Measurements from ENCODE around the gene MLNR. TPM values are rescaled to one million over a fixed set of nuclear protein-coding genes. Genes with fewer than 3 reads are reported as not detected.

Gene MLNR
- total and polyA plus RNA-seq, 9 of the 15 experiments (the other 6 are each of a cell fraction or from before 2014, with no cell fraction given) = not detected

DNA sequence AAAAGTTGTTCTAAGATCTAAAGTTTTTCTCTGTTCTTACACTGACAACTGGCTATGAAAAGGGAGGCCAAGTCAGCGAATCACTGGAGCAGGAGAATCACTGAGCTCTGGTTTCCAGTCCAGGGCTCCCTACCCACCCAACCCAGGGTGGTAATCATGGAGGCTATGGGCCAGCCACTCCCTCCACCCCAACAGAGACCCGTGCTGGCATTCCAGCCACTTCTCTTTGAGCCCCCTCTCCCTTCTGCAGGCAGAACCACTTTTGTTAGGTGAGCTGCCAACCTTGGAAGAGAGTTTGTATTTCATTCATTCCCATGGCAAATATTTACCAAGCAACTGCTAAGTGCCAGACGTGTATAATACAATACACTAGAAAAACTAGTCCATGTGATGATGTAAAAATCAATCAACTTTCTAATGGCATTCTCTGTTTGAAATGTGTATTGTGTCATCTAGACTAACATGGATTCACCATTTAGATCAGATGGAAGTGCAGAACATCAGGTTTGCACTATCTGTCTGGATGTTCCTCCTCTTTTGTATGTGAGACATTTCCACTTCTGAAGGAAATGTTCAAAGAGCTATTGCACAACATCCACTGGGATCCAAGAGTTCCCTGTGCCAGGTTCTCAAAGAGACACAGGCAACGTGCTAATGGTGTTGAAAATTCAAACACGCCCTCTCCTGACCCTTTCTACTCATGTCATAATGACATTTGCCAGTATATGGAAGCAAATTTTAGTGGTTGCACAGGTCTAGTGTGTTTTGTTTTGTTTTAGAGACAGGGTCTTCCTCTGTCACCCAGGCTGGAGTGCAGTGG is 5.3 kb downstream of the MLNR start:
- Histone ChIP-seq H2AFZ (ENCODE audit: low read depth, low read length) (no peak overlapping the region), H3K27me3 (ENCODE audit: control insufficient read depth in 2 of 2, insufficient read depth in 2 of 2, low read length in 2 of 2) (no peaks in the 10 kb centered on the region), H3K79me2 (ENCODE audit: control insufficient read depth, insufficient read depth, low read length) (no peaks in the 10 kb centered on the region), H3K9me3 (replicated peaks; ENCODE audit: control insufficient read depth, insufficient read depth, low read depth, low read length) (no peaks in the 10 kb centered on the region), H3K9ac (ENCODE audit: insufficient read depth in 1 of 2, low read depth in 2 of 2, low read length in 2 of 2) (no peak overlapping the region), H4K20me1 (replicated peaks; ENCODE audit: control insufficient read depth, insufficient read depth, low read length) (no peaks in the 10 kb centered on the region), H3K4me3 (no peak overlapping the region), H3K27ac (ENCODE audit: extremely low read depth, low read depth, low read length) (no peak overlapping the region), H3K36me3 (ENCODE audit: control insufficient read depth, insufficient read depth, low read length) (no peaks in the 10 kb centered on the region), H3K4me2 (ENCODE audit: insufficient read depth, low read length) (no peak overlapping the region), H3K9me1 (ENCODE audit: control insufficient read depth, insufficient read depth, low read length) (no peaks in the 10 kb centered on the region), H3K4me1 (replicated peaks in 1 of 2; ENCODE audit: control insufficient read depth in 2 of 2, insufficient read depth in 2 of 2, low read length in 2 of 2) (peaks cover 0 to 4% of the 10 kb centered on the region in 2 experiments; a peak in 1 of 5 replicates)
- DNase-seq (ENCODE audit: extremely low read depth in 1 of 4, low spot score in 3 of 4) (no peak), FAIRE-seq (peak; percentile 15), ATAC-seq (no peak; the same call in 2 of the 3 replicates)
- TF ChIP-seq, protein P1, sequence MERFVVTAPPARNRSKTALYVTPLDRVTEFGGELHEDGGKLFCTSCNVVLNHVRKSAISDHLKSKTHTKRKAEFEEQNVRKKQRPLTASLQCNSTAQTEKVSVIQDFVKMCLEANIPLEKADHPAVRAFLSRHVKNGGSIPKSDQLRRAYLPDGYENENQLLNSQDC (CRISPR knock-in tag; IDR thresholded peaks at IDR 0.05) = no peak
- TF ChIP-seq CEBPB (tag; IDR thresholded peaks at IDR 0.05) (peak; percentile 87), PML (IDR thresholded peaks at IDR 0.05; ENCODE audit: low read length) (no peak), NR4A1 (CRISPR knock-in tag; IDR thresholded peaks at IDR 0.05) (no peak), NR4A1 (tag; IDR thresholded peaks at IDR 0.05) (no peak), EHMT2 (IDR thresholded peaks at IDR 0.05) (no peak), FOXK2 (conservative IDR thresholded peaks at IDR 0.05 in 1 of 2, IDR thresholded peaks at IDR 0.05 in 1 of 2; ENCODE audit: low read depth in 2 of 2) (no peak), CEBPG (CRISPR knock-in tag; IDR thresholded peaks at IDR 0.05) (no peak), CEBPG (tag; conservative IDR thresholded peaks at IDR 0.05 in 1 of 2, IDR thresholded peaks at IDR 0.05 in 1 of 2) (peak in 1 of 2 experiments; percentile 60; a peak in 2 of 4 replicates), NR2C2 (CRISPR knock-in tag; IDR thresholded peaks at IDR 0.05) (no peak), NR2C2 (tag; IDR thresholded peaks at IDR 0.05) (no peak), NR1H2 (CRISPR knock-in tag; IDR thresholded peaks at IDR 0.05) (no peak)
- TF ChIP-seq, protein P2, sequence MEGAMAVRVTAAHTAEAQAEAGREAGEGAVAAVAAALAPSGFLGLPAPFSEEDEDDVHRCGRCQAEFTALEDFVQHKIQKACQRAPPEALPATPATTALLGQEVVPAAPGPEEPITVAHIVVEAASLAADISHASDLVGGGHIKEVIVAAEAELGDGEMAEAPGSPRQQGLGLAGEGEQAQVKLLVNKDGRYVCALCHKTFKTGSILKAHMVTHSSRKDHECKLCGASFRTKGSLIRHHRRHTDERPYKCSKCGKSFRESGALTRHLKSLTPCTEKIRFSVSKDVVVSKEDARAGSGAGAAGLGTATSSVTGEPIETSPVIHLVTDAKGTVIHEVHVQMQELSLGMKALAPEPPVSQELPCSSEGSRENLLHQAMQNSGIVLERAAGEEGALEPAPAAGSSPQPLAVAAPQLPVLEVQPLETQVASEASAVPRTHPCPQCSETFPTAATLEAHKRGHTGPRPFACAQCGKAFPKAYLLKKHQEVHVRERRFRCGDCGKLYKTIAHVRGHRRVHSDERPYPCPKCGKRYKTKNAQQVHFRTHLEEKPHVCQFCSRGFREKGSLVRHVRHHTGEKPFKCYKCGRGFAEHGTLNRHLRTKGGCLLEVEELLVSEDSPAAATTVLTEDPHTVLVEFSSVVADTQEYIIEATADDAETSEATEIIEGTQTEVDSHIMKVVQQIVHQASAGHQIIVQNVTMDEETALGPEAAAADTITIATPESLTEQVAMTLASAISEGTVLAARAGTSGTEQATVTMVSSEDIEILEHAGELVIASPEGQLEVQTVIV (CRISPR knock-in tag; IDR thresholded peaks at IDR 0.05; ENCODE audit: borderline replicate concordance) = no peak
- TF ChIP-seq, protein P3, sequence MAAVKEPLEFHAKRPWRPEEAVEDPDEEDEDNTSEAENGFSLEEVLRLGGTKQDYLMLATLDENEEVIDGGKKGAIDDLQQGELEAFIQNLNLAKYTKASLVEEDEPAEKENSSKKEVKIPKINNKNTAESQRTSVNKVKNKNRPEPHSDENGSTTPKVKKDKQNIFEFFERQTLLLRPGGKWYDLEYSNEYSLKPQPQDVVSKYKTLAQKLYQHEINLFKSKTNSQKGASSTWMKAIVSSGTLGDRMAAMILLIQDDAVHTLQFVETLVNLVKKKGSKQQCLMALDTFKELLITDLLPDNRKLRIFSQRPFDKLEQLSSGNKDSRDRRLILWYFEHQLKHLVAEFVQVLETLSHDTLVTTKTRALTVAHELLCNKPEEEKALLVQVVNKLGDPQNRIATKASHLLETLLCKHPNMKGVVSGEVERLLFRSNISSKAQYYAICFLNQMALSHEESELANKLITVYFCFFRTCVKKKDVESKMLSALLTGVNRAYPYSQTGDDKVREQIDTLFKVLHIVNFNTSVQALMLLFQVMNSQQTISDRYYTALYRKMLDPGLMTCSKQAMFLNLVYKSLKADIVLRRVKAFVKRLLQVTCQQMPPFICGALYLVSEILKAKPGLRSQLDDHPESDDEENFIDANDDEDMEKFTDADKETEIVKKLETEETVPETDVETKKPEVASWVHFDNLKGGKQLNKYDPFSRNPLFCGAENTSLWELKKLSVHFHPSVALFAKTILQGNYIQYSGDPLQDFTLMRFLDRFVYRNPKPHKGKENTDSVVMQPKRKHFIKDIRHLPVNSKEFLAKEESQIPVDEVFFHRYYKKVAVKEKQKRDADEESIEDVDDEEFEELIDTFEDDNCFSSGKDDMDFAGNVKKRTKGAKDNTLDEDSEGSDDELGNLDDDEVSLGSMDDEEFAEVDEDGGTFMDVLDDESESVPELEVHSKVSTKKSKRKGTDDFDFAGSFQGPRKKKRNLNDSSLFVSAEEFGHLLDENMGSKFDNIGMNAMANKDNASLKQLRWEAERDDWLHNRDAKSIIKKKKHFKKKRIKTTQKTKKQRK (IDR thresholded peaks at IDR 0.05; ENCODE audit: borderline replicate concordance, low read depth, low read length) = no peak
- ChIA-PET CTCF (ENCODE audit: low intra/inter-chr PET ratio) (no interaction called here), POLR2A (no interaction called here)
- intact Hi-C loops (cut with micrococcal nuclease) = no loop called here
- 3% methylated on average over 5 of the region's 5 CpGs for WGBS (ENCODE audit: insufficient coverage, low coverage, missing lambda C conversion rate)
- in situ Hi-C loops (cut with MboI) = no loop called here
- BruUV-seq (replicated peaks) = no TSS peak
